A673 (cell line): Measurements from ENCODE around the gene TGIF1.

ENCODE experiments used
- EZH2 ChIP-seq: fragments of 200-600 bp; sonication (generic); IDR thresholded peaks from 2 replicates; pipeline ENCODE4 v1.6.1; 2017; ENCODE audit warnings: borderline replicate concordance, low read depth, mild to moderate bottlenecking, mixed read lengths, antibody characterized with exemption, low read length; ENCODE audit not compliant: poor library complexity, severe bottlenecking
- TF ChIP-seq, protein P1 (sequence below): fragments of 300-800, 200-600 bp; sonication (generic); conservative IDR thresholded peaks from 2 replicates; pipeline ENCODE4 v1.5.1; 2017; ENCODE audit warnings: low read depth, mild to moderate bottlenecking, antibody characterized with exemption, low read length, moderate library complexity, mixed read lengths

GRCh38 chr18:3498698-3499471 is 48.9 kb downstream of the TGIF1 start:
- TF ChIP-seq, protein P1, sequence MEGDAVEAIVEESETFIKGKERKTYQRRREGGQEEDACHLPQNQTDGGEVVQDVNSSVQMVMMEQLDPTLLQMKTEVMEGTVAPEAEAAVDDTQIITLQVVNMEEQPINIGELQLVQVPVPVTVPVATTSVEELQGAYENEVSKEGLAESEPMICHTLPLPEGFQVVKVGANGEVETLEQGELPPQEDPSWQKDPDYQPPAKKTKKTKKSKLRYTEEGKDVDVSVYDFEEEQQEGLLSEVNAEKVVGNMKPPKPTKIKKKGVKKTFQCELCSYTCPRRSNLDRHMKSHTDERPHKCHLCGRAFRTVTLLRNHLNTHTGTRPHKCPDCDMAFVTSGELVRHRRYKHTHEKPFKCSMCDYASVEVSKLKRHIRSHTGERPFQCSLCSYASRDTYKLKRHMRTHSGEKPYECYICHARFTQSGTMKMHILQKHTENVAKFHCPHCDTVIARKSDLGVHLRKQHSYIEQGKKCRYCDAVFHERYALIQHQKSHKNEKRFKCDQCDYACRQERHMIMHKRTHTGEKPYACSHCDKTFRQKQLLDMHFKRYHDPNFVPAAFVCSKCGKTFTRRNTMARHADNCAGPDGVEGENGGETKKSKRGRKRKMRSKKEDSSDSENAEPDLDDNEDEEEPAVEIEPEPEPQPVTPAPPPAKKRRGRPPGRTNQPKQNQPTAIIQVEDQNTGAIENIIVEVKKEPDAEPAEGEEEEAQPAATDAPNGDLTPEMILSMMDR: no peak
- no peak for TF ChIP-seq EZH2
